ENCODE data around the gene ATP13A3.
"Not testable (repeated sequence)": the region's sequence is repeated elsewhere in the genome, so short reads cannot be mapped to it uniquely, and the experiment has no call there.

ATP13A3 gene

DNA sequence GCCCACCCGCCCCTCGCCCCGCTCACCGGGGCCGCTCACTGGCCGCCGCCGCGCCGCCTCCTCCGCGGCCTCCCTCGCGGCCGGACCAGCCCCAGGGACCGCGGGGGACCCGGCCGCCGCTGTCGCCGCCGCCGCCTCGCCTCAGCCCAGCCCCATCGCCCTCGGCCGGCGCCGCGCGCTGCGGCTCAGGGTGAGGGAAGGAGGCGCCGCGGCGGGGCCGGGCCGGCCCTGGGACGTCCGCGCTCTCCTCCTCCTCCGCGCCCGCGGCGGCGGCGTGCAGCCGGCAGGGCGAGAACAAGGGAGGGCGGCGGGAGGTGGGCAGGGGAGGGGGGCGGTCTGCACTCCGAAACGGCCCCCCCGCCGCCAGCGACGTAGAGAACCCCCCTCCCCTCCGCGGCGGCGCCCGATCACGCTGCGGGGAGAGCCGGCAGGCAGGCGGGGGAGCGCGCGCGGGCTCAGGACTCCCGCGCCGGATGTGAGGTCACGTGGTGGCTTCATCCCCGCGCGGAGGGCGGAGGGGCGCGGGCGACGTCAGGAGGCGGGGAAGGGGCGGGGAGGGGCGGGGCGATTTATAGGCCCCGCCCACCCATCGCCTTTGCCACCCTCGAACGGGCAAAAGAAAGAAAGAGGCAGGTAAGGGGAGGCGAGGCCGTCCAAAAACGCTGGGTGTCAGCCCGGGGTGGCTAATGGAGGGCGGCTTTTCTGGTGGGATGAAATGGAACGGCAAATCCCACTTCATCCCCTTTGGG, at the start of gene ATP13A3:
Gene ATP13A3 (minus strand): TSS at position 463 of the 749 bp plus-strand sequence. CDS start 24,812 bp downstream, outside the sequence.
- H3K4me3 Mint-ChIP-seq, result peak within 1 kb of the TSS; percentile 94
- peaks cover 53% of the 10 kb centered on the region for H3K4me1 Mint-ChIP-seq (ENCODE audit: low read depth)
- H3K9me3 Mint-ChIP-seq (ENCODE audit: low read depth), result no peaks in the 10 kb centered on the region
- H3K27ac Mint-ChIP-seq, result peak within 1 kb of the TSS; percentile 95
- no peaks in the 10 kb centered on the region for H3K27me3 Mint-ChIP-seq
- H3K36me3 Mint-ChIP-seq, result peaks cover 9% of the 10 kb centered on the region

DNA sequence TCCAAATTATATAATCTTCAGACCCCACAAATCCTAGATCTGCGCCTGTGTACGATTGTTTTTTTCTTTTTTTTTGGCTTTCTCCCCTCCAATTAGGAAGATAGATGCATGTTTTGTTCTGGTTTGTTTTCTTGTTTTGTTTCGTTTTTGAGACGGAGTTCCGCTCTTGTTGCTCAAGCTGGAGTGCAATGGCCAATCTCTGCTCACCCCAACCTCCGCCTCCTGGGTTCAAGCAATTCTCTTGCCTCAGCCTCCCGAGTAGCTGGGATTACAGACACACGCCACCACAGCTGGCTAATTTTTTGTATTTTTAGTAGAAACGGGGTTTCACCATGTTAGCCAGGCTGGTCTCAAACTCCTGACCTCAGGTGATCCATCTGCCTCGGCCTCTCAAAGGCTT, 48.4 kb upstream of the ATP13A3 start:
- not testable (repeated sequence) for H3K4me1 Mint-ChIP-seq (ENCODE audit: low read depth); H3K4me3 Mint-ChIP-seq

DNA sequence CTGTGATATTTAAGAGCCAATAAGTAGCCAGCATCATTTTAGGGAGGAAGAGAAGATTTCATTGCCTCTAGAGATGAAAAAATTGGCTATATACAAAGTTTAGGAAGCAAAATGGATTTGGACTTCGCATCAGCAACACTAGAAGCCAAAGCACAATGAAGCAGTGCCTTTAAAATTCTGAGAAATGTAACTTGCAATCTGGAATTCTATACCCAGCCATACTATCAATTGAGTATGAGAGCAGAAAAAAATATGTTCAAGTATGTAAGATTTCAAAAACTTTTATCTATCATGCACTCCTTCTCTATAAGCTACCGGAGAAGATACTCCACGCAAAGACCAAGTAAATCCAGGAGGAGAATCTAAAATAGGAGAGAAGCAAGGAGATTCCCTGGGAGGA, 47.4 kb upstream of the ATP13A3 start:
- Mint-ChIP-seq H3K9me3 (ENCODE audit: low read depth) (peaks cover 13% of the 10 kb centered on the region), H3K4me1 (ENCODE audit: low read depth) (peaks cover 2% of the 10 kb centered on the region), H3K27me3 (no peaks in the 10 kb centered on the region), H3K4me3 (no peak overlapping the region), H3K36me3 (peaks cover 6% of the 10 kb centered on the region), H3K27ac (no peak overlapping the region)

More for the DNA sequence above, 48.4 kb upstream of the ATP13A3 start:
- not testable (repeated sequence) for H3K27ac Mint-ChIP-seq, H3K27me3 Mint-ChIP-seq, H3K36me3 Mint-ChIP-seq
- H3K9me3 Mint-ChIP-seq (ENCODE audit: low read depth), result peaks cover 13% of the 10 kb centered on the region

DNA sequence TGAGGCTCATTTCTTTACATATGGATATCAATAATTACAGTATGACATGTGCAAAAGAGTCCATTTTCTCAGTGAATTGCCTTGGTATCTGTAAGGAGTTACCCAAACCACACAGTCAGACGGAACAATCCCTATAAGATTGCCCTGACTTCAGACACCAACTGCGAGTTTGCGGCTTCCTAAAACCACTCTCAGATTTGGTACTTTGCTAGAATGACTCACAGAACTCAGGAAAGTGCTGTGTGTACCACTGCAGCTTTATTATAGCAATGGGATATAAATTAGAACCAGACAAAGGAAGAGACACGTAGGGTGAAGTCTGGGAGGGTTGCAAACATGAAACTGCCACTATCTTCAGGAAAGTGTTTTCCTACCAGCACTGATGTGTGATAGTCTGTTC, 45.8 kb upstream of the ATP13A3 start:
- Mint-ChIP-seq H3K4me3 (no peak overlapping the region), H3K4me1 (ENCODE audit: low read depth) (peaks cover 2% of the 10 kb centered on the region), H3K9me3 (ENCODE audit: low read depth) (peaks cover 13% of the 10 kb centered on the region), H3K27me3 (no peaks in the 10 kb centered on the region), H3K27ac (no peak overlapping the region), H3K36me3 (peaks cover 6% of the 10 kb centered on the region)

DNA sequence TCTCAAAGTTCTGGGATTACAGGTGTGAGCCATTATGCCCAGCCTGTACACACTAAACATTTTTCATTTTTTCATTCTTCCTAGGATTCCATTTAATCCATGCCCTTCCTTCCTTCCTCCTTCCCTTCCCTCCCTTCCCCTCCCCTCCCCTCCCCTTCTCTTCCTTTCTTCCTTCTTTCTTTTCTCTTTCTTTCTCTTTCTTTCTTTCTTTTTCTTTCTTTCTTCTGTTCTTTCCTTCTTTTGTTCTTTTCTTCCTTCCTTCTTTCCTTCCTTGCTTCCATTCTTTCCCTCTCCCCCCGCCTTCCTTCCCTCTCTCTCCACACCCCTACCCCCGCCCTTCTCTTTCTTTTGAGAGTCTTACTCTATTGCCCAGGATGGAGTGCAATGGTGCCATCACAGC, 40.9 kb upstream of the ATP13A3 start:
- H3K9me3 Mint-ChIP-seq (ENCODE audit: low read depth), result no peaks in the 10 kb centered on the region
- H3K27me3 Mint-ChIP-seq, result no peaks in the 10 kb centered on the region
- H3K27ac Mint-ChIP-seq, result no peak overlapping the region
- no peaks in the 10 kb centered on the region for H3K4me1 Mint-ChIP-seq (ENCODE audit: low read depth)
- H3K4me3 Mint-ChIP-seq, result no peak overlapping the region
- no peaks in the 10 kb centered on the region for H3K36me3 Mint-ChIP-seq

DNA sequence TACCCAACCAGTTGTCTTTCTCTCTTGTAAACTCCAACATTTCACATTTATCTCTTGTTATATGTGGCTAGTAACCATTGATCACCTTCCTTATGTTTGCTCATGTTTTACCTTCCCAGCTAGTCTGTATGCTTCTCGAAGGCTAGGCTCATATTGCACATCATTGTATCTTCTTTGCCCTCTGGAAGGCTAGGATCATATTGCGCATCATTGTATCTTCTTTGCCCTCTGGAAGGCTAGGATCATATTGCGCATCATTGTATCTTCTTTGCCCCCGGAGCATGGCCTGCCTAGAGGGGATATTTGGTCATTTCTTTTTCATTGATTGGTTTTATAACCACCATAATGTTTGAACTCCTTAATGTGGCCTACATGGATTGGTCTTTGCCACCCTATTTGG, 39.4 kb upstream of the ATP13A3 start:
- no peak overlapping the region for H3K27ac Mint-ChIP-seq
- no peak overlapping the region for H3K4me3 Mint-ChIP-seq
- no peaks in the 10 kb centered on the region for H3K27me3 Mint-ChIP-seq
- peaks cover 4% of the 10 kb centered on the region for H3K4me1 Mint-ChIP-seq (ENCODE audit: low read depth)
- no peaks in the 10 kb centered on the region for H3K36me3 Mint-ChIP-seq
- H3K9me3 Mint-ChIP-seq (ENCODE audit: low read depth), result no peaks in the 10 kb centered on the region

DNA sequence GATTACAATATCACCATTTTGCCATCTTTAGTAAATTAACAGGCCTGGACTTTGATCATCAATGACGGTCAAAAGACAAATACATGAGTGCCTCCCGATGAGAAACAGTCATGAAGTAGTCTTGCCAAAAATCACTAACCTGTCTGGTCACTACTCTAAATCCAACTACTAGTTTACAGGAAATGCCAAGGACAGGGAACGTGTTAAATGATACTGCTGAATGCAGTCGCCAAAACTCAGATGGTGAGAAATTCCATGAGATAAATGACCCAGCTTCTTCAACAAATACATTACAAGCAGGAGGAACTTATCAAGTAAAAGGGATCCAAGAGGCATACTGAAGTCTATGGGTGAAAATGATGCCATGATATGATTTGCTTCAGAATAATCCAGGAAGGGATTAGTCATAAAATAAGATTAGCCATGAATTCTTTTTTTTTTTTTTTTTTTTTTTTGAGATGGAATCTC, 35.8 kb upstream of the ATP13A3 start:
- H3K27me3 Mint-ChIP-seq, result no peaks in the 10 kb centered on the region
- no peaks in the 10 kb centered on the region for H3K9me3 Mint-ChIP-seq (ENCODE audit: low read depth)
- H3K27ac Mint-ChIP-seq, result no peak overlapping the region
- peaks cover 14% of the 10 kb centered on the region for H3K4me1 Mint-ChIP-seq (ENCODE audit: low read depth)
- no peak overlapping the region for H3K4me3 Mint-ChIP-seq
- no peaks in the 10 kb centered on the region for H3K36me3 Mint-ChIP-seq

DNA sequence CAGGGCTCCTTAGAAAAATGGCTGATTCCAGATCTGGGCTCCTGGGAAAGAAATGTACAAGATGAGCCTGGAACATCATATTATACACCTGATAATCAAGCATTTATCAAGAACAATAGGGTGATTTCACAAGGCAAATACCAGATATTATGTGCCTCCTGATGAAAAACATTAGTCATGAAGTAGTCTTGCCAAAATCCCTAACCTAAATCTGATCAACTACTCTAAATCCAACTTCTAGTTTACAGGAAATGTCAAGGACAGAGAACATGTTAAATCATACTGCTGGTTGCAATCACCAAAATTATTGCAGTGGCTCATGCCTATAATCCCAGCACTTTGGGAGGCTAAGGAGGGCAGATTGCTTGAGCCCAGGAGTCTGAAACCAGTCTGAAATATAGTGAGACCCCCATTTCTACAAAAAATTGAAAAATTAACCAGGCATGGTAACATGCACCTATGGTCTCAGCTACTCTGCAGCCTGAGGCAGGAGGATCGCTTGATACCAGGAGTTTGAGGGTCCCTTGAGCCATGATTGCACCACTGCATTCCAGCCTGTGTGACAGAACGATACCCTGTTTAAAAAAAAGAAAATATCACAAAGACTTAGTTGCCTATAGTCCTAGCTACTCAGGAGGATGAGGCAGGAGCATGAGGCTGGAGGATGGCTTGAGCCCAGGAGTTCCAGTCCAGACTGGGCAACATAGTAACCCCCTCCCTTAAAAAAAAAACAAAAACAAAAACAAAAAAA, 34.9 kb upstream of the ATP13A3 start:
- H3K4me1 Mint-ChIP-seq (ENCODE audit: low read depth), result peaks cover 14% of the 10 kb centered on the region
- no peaks in the 10 kb centered on the region for H3K27me3 Mint-ChIP-seq
- no peaks in the 10 kb centered on the region for H3K9me3 Mint-ChIP-seq (ENCODE audit: low read depth)
- no peak overlapping the region for H3K4me3 Mint-ChIP-seq
- no peaks in the 10 kb centered on the region for H3K36me3 Mint-ChIP-seq
- no peak overlapping the region for H3K27ac Mint-ChIP-seq

DNA sequence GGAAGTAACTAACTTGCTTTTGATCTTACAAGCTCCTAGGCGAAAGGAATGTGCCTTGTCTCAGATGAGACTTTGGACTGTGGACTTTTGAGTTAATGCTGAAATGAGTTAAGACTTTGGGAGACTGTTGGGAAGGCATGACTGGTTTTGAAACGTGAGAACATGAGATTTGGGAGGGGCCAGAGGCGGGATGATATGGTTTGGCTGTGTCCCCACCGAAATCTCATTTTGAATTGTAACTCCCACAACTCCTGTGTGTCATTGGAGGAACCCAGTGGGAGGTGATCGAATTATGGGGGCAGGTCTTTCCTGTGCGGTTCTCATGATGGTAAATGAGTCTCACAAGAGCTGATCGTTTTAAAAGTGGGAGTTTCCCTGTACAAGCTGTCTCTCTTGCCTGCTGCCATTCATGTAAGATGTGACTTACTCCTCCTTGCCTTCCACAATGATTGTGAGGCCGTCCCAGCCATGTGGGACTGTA, 33.9 kb upstream of the ATP13A3 start:
- not testable (repeated sequence) for H3K36me3 Mint-ChIP-seq; H3K4me3 Mint-ChIP-seq; H3K9me3 Mint-ChIP-seq (ENCODE audit: low read depth); H3K27me3 Mint-ChIP-seq
- Mint-ChIP-seq H3K27ac (peak overlapping the region; percentile 1), H3K4me1 (ENCODE audit: low read depth) (peaks cover 14% of the 10 kb centered on the region)

DNA sequence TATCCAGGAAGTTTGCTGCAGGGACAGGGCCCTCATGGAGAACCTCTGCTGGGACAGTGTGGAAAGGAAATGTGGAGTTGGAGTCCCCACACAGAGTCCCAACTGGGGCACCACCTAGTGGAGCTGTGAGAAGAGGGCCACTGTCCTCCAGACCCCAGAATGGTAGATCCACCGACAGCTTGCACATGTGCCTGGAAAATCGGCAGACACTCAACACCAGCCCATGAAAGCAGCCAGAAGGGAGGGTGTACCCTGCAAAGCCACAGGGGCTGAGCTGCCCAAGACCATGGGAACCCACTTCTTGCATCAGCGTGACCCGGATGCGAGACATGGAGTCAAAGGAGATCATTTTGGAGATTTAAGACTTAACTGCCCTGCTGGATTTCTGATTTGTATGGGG, 33.4 kb upstream of the ATP13A3 start:
- peaks cover 14% of the 10 kb centered on the region for H3K4me1 Mint-ChIP-seq (ENCODE audit: low read depth)
- H3K36me3 Mint-ChIP-seq; H3K9me3 Mint-ChIP-seq (ENCODE audit: low read depth); H3K4me3 Mint-ChIP-seq; H3K27me3 Mint-ChIP-seq; H3K27ac Mint-ChIP-seq: not testable (repeated sequence)

DNA sequence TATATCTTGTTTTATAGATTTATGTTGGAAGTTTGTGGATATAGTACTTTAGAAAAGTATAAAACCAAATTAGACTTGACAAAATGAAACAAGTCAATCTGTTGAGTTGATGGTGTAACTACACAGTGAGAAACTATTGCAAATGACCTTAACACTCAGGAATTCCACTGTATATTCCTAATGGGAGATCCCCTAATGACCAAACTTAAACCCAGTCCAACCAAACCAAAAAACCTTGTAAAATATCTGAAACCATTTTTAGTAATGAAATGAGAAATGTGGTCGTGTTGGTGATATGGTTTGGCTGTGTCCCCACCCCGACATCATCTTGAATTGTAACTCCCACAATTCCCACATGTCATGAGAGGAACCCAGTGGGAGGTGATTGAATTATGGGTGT, 31.9 kb upstream of the ATP13A3 start:
- Mint-ChIP-seq H3K4me1 (ENCODE audit: low read depth) (peaks cover 14% of the 10 kb centered on the region), H3K36me3 (no peaks in the 10 kb centered on the region), H3K4me3 (no peak overlapping the region), H3K9me3 (ENCODE audit: low read depth) (no peaks in the 10 kb centered on the region), H3K27me3 (no peaks in the 10 kb centered on the region), H3K27ac (no peak overlapping the region)

DNA sequence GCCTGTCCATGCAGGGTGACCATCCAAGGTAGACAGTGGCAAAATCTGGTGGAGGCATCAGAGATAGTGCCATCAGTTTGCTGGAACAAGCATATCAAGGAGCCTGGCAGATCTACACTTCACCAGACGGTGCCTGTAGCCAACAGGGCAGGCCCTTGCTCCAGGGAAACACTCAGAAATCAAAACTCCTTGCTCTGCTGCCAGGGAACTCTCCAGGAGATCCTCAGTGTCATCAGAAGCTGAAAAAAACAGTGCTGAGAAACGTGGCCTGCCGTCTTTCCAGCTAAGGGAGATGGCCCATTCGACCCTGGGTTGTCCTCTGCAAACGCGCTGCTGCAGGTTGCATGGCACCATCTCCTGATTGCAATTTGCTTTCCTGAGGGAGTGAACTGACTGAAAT, 30.5 kb upstream of the ATP13A3 start:
- no peaks in the 10 kb centered on the region for H3K27me3 Mint-ChIP-seq
- H3K9me3 Mint-ChIP-seq (ENCODE audit: low read depth), result no peaks in the 10 kb centered on the region
- no peaks in the 10 kb centered on the region for H3K36me3 Mint-ChIP-seq
- no peak overlapping the region for H3K4me3 Mint-ChIP-seq
- peaks cover 14% of the 10 kb centered on the region for H3K4me1 Mint-ChIP-seq (ENCODE audit: low read depth)
- no peak overlapping the region for H3K27ac Mint-ChIP-seq

DNA sequence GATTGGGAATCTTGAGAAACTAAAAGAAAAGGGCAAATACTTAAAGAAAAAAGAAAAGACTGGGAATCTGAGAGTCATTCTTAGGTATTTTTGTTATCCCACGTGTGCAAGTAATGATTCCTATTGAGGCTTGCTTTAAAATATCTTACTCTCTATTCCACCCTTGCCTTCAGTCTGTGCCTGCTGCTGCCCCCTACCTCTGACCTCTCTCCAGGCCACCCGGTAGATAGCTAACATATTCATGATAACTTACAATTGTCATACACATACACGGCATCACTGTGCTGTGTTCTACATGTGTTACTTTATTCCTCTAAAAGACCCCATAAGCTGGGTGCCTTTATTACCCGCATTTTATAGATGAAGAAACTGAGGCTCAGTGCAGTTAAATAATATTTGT, 27.8 kb upstream of the ATP13A3 start:
- H3K27ac Mint-ChIP-seq, result no peak overlapping the region
- no peaks in the 10 kb centered on the region for H3K36me3 Mint-ChIP-seq
- H3K9me3 Mint-ChIP-seq (ENCODE audit: low read depth), result no peaks in the 10 kb centered on the region
- no peaks in the 10 kb centered on the region for H3K4me1 Mint-ChIP-seq (ENCODE audit: low read depth)
- no peaks in the 10 kb centered on the region for H3K27me3 Mint-ChIP-seq
- H3K4me3 Mint-ChIP-seq, result no peak overlapping the region

DNA sequence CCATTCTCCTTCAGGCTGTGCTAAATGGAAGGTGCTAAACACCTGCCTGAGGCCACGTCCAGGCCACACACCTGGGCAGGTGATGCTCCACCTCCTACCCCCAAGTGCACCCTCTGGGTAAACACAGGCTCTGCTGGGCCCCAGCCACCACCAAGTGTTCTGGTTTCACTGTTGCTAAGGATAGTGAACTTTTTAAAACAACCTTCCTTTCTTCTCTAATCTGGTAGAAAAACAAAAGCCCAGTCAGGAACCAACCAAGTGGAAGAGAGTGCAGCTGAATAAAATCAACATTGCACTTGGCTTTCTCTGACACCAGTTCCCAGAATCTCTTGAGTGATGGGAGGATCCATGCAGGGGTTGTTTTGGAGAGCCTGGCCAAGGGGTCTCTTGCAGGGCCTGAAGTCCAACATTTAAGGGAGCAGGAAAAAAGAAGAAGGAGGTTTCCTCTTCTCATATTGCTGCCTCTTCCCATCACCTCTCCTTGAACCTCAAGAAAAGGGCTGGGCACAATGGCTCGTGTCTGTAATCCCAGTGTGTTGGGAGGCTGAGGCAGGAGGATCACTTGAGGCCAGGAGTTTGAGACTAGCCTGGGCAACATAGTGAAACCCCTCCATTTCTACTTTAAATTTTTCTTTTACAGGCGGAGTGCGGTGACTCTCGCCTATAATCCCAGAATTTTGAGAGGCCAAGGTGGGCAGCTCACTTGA, 26.2 kb upstream of the ATP13A3 start:
- Mint-ChIP-seq H3K27me3 (no peaks in the 10 kb centered on the region), H3K4me1 (ENCODE audit: low read depth) (no peaks in the 10 kb centered on the region), H3K9me3 (ENCODE audit: low read depth) (no peaks in the 10 kb centered on the region), H3K4me3 (no peak overlapping the region), H3K36me3 (no peaks in the 10 kb centered on the region), H3K27ac (no peak overlapping the region)
